Upper lobe of right lung (tissue), 1 donor: Measurements from ENCODE around the gene TMEM38B. TPM values are rescaled to one million over a fixed set of nuclear protein-coding genes. Genes with fewer than 3 reads are reported as not detected.

Experiments
- ATAC-seq: fragments of 200-7000 bp; cut with Tn5 transposase; one replicate; pipeline ENCODE4 v1.9.1; 2020; ENCODE audit warnings: mild to moderate bottlenecking, moderate library complexity
- DNase-seq: peaks from one replicate; pipeline ENCODE4 v3.0.0-alpha.2; 2020
- H3K27ac ChIP-seq: fragments of 200-600 bp; one replicate; pipeline ENCODE4 v1.8.0; 2022
- H3K27me3 ChIP-seq: fragments of 200-600 bp; one replicate; pipeline ENCODE4 v1.8.0; 2022; ENCODE audit warnings: mild to moderate bottlenecking
- H3K36me3 ChIP-seq: fragments of 200-600 bp; one replicate; pipeline ENCODE4 v1.8.0; 2022
- H3K4me1 ChIP-seq: fragments of 200-600 bp; one replicate; pipeline ENCODE4 v1.8.0; 2022
- H3K4me3 ChIP-seq: fragments of 200-600 bp; one replicate; pipeline ENCODE4 v1.8.0; 2022; ENCODE audit warnings: mild to moderate bottlenecking
- H3K9me3 ChIP-seq: fragments of 200-600 bp; one replicate; pipeline ENCODE4 v1.8.0; 2022
- CTCF ChIP-seq: fragments of 200-600 bp; IDR thresholded peaks from one replicate; pipeline ENCODE4 v1.8.0; 2022; ENCODE audit warnings: antibody characterized with exemption
- intact Hi-C: fragments of 100-400 bp; cut with DNase I; formaldehyde crosslinking; loops from one replicate; pipeline ENCODE4 v1.11.0; 2022
- total RNA-seq: library from RNA; stranded (reverse); fragmentation: NEBNext Ultra II Directional; extraction: Animal tissue kit (Norgen Biotek cat#: 25700); gene quantifications from one replicate; pipeline ENCODE4 v1.2.1, GENCODE V29; 2021
- donor health status: DM: no; HTN: yes; CAD: no; lungs with severe emphysema.

TMEM38B gene
- total RNA-seq, 1 donor from 2014 or later: 15.9 TPM

GRCh38 chr9:105676351-105676923 is 17.9 kb upstream of the TMEM38B start:
- DNase-seq (no peak), ATAC-seq (no peak)
- TF ChIP-seq CTCF: no peak
- intact Hi-C loops: no loop called here
- Histone ChIP-seq H3K27ac (no peak overlapping the region), H3K4me1 (no peaks in the 10 kb centered on the region), H3K4me3 (no peak overlapping the region), H3K27me3 (no peaks in the 10 kb centered on the region), H3K9me3 (no peaks in the 10 kb centered on the region), H3K36me3 (no peaks in the 10 kb centered on the region)

DNA sequence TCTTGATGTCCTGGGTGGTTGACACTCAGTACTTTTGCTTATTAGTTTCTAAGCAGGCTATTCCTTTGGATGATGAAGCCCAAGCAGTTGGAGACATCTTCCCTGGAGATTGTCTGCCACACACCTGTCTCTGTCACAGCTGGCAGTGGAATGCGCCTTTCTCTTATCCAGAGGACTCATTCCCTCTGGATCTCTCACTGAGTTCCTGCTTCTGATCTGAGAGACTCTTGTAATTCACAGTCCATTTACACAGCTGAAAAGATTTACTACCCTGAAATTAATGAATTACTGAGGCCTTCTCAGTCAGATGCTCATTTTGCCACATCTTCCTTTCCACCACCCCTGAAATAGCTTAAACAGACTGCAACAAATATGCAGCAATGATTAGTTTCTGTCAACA is 16.2 kb upstream of the TMEM38B start:
- DNase-seq (no peak), ATAC-seq (no peak)
- Histone ChIP-seq H3K9me3 (no peaks in the 10 kb centered on the region), H3K27me3 (no peaks in the 10 kb centered on the region), H3K4me3 (no peak overlapping the region), H3K27ac (no peak overlapping the region), H3K36me3 (no peaks in the 10 kb centered on the region), H3K4me1 (no peaks in the 10 kb centered on the region)
- intact Hi-C loops: no loop called here
- TF ChIP-seq CTCF: no peak

DNA sequence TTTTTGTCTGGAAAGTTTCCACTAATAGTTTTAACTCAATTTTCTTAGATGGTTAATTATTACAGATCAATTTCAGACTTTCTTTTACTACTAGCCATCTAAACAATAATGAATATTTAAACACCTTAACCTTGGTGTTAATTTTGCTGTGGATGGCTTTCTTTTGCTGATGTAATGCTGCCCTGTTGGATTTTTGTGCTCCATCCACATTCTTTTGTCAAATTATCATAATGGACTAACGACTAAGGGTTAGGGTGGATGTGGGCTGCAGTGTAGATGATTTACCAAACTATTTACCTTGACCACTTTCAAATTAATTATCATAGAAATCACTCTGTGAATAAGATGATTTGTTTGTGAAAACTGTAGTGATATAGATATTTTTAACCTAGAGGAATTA is 15.6 kb upstream of the TMEM38B start:
- Histone ChIP-seq H3K4me1 (no peaks in the 10 kb centered on the region), H3K36me3 (no peaks in the 10 kb centered on the region), H3K27me3 (no peaks in the 10 kb centered on the region), H3K9me3 (no peaks in the 10 kb centered on the region), H3K4me3 (no peak overlapping the region), H3K27ac (no peak overlapping the region)
- DNase-seq (no peak), ATAC-seq (no peak)
- no peak for TF ChIP-seq CTCF
- intact Hi-C loops: no loop called here

- ATAC-seq: no peak
- intact Hi-C loops: no loop called here
Observed at GRCh38 chr9:105679257-105680022, 14.9 kb upstream of the TMEM38B start.

GRCh38 chr9:105681313-105681712 is 13.0 kb upstream of the TMEM38B start:
- Histone ChIP-seq H3K9me3 (no peaks in the 10 kb centered on the region), H3K27ac (no peak overlapping the region), H3K36me3 (no peaks in the 10 kb centered on the region), H3K27me3 (no peaks in the 10 kb centered on the region), H3K4me1 (no peaks in the 10 kb centered on the region), H3K4me3 (no peak overlapping the region)
- TF ChIP-seq CTCF: no peak
- intact Hi-C loops: no loop called here
- ATAC-seq (no peak), DNase-seq (no peak)

More at GRCh38 chr9:105679257-105680022, 14.9 kb upstream of the TMEM38B start:
- no peaks in the 10 kb centered on the region for H3K4me1 ChIP-seq
- no peak overlapping the region for H3K4me3 ChIP-seq
- no peaks in the 10 kb centered on the region for H3K36me3 ChIP-seq
- H3K27me3 ChIP-seq: no peaks in the 10 kb centered on the region
- H3K9me3 ChIP-seq: no peaks in the 10 kb centered on the region
- TF ChIP-seq CTCF: no peak
- DNase-seq: no peak
- H3K27ac ChIP-seq: no peak overlapping the region
